GM23248 (cell line): ENCODE results near the gene PMP22.

ENCODE experiments used
- EZH2 ChIP-seq: fragments of 200-600 bp; sonication (generic); IDR thresholded peaks from 2 replicates; pipeline ENCODE4 v1.6.1; 2018; ENCODE audit warnings: antibody characterized with exemption, mild to moderate bottlenecking; ENCODE audit not compliant: insufficient read depth, poor library complexity, severe bottlenecking
- EZH2phosphoT487 ChIP-seq: fragments of 200-600 bp; sonication (generic); IDR thresholded peaks from 2 replicates; pipeline ENCODE4 v1.6.1; 2018; ENCODE audit warnings: antibody characterized with exemption, moderate library complexity, mild to moderate bottlenecking, low read depth; ENCODE audit not compliant: insufficient read depth

- TF ChIP-seq EZH2: no peak
- TF ChIP-seq EZH2phosphoT487: no peak
Observed at GRCh38 chr17:15262291-15263205, 2.6 kb downstream of the PMP22 start.
